CD4-positive, alpha-beta T cell treated with Interleukin-17A for 1 hour (primary cell): ENCODE data around the gene PCDHGB3.

Source experiments
- DNase-seq: peaks from one replicate; pipeline ENCODE4 v3.0.0-alpha.2; 2020

Gene PCDHGB3

DNA sequence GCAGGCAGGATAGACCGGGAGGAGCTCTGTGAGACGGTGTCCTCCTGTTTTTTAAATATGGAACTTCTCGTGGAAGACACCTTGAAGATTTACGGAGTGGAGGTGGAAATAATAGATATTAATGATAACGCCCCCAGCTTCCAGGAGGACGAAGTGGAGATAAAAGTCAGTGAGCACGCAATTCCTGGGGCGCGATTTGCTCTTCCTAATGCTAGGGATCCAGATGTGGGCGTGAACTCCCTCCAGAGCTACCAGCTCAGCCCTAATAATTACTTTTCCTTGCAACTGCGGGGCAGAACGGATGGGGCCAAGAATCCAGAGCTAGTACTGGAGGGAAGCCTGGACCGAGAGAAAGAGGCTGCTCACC lies 51.4 kb downstream of the PCDHGB3 start:
- no peak for DNase-seq
